ENCODE data around the gene FBXO44. TPM values are rescaled to one million over a fixed set of nuclear protein-coding genes. Genes with fewer than 3 reads are reported as not detected.

Gene FBXO44
- total RNA-seq, 1 donor from 2014 or later = 24.8 TPM

DNA sequence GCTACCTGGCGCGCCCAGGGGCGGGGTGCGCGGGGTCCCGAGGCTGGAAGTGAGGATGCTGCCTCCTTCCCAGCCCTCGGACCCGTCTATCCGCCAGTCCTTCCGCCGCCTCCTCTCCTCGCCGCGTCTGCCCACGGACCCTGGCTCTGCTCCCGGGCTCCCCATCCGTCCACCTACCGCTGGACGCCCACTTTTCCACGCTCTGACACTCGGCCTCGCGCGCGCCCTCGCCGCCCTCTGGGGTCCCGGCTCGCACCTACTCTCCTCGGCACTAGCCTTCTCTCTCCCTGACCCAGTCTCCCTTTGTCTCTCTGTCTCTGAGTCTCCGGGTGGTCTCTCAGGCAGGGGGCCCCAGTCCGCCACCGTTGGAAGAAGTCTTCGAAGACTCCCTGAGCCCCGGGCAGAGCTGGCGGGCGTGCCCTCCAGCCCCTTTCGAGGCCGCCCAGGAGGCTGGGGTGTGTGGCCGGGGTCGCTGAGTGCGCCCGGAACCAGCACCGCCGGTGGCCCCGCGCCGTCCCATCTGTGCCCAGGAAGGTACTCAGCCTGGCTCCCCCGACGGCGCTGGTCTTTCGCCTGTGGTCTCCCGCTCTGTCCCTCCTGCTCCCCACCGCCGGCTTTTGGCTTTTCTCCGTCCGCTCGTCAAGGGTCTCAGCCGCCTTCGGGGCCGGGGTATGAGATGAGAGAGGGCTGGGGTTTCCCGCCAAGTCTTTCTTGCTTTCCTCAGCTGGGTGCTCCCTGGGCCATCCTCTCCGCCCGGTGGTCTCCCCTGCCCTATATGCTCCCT is 37.4 kb downstream of the FBXO44 start:
- H3K36me3 Mint-ChIP-seq = no peaks in the 10 kb centered on the region
- no peaks in the 10 kb centered on the region for H3K9me3 Mint-ChIP-seq
- peaks cover 21% of the 10 kb centered on the region for H3K4me1 Mint-ChIP-seq (ENCODE audit: unreplicated experiment)
- peak overlapping the region; percentile 87 for H3K4me3 Mint-ChIP-seq
- peak; percentile 65 for DNase-seq (ENCODE audit: extremely low spot score, unreplicated experiment)
- TF ChIP-seq CTCF (conservative IDR thresholded peaks at IDR 0.05) = no peak
- H3K27me3 Mint-ChIP-seq = peaks cover 33% of the 10 kb centered on the region
- H3K27ac Mint-ChIP-seq = peak overlapping the region; percentile 70

GRCh38 chr1:11693024-11693590 is 38.4 kb downstream of the FBXO44 start:
- Mint-ChIP-seq H3K27me3 (peaks cover 33% of the 10 kb centered on the region), H3K27ac (no peak overlapping the region), H3K9me3 (no peaks in the 10 kb centered on the region), H3K4me1 (ENCODE audit: unreplicated experiment) (peaks cover 21% of the 10 kb centered on the region), H3K4me3 (peak overlapping the region; percentile 82), H3K36me3 (no peaks in the 10 kb centered on the region)
- TF ChIP-seq CTCF (conservative IDR thresholded peaks at IDR 0.05) = no peak
- DNase-seq (ENCODE audit: extremely low spot score, unreplicated experiment) = no peak

GRCh38 chr1:11693917-11694316 is 39.2 kb downstream of the FBXO44 start:
- Mint-ChIP-seq H3K27ac (peak overlapping the region; percentile 14), H3K36me3 (no peaks in the 10 kb centered on the region), H3K9me3 (no peaks in the 10 kb centered on the region), H3K4me1 (ENCODE audit: unreplicated experiment) (peaks cover 21% of the 10 kb centered on the region), H3K27me3 (peaks cover 36% of the 10 kb centered on the region), H3K4me3 (peak overlapping the region; percentile 82)
- DNase-seq (ENCODE audit: extremely low spot score, unreplicated experiment) = no peak
- TF ChIP-seq CTCF (conservative IDR thresholded peaks at IDR 0.05) = no peak

DNA sequence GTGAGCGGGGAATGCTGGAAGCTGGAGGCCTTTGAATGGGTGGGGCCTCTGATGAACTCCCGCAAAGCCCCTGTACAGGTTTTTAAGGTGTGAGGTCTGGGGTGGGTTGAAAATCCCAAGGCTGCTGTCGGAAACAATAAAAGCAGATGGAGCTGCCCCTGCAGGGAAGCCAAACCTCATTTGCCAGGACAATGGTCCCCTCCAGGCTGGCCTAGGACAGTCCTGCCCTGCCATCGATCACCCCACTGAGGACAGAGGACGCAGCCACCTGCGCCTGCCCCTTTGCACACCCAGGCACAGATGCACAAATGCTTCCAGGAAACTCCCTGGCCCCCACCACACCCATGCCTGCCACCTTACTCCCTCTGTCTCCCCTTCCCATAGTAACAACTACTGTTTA is 41.2 kb downstream of the FBXO44 start:
- Mint-ChIP-seq H3K4me3 (no peak overlapping the region), H3K4me1 (ENCODE audit: unreplicated experiment) (peaks cover 16% of the 10 kb centered on the region)

GRCh38 chr1:11697188-11697892 is 42.7 kb downstream of the FBXO44 start:
- peaks cover 22% of the 10 kb centered on the region for H3K27me3 Mint-ChIP-seq
- H3K27ac Mint-ChIP-seq = no peak overlapping the region
- no peak for DNase-seq (ENCODE audit: extremely low spot score, unreplicated experiment)
- TF ChIP-seq CTCF (conservative IDR thresholded peaks at IDR 0.05) = no peak
- no peaks in the 10 kb centered on the region for H3K36me3 Mint-ChIP-seq
- H3K4me3 Mint-ChIP-seq = no peak overlapping the region
- no peaks in the 10 kb centered on the region for H3K9me3 Mint-ChIP-seq
- H3K4me1 Mint-ChIP-seq (ENCODE audit: unreplicated experiment) = peaks cover 22% of the 10 kb centered on the region

More for the DNA sequence above, 41.2 kb downstream of the FBXO44 start:
- peaks cover 26% of the 10 kb centered on the region for H3K27me3 Mint-ChIP-seq
- no peaks in the 10 kb centered on the region for H3K36me3 Mint-ChIP-seq
- no peak for DNase-seq (ENCODE audit: extremely low spot score, unreplicated experiment)
- no peaks in the 10 kb centered on the region for H3K9me3 Mint-ChIP-seq
- H3K27ac Mint-ChIP-seq = no peak overlapping the region
- no peak for TF ChIP-seq CTCF (conservative IDR thresholded peaks at IDR 0.05)

Data from type B pancreatic cell (in vitro differentiated cells).